Measurements from ENCODE around the gene CRK.
"Not testable (repeated sequence)": the region's sequence is repeated elsewhere in the genome, so short reads cannot be mapped to it uniquely, and the experiment has no call there.

Gene CRK

GRCh38 chr17:1387490-1388227 is 68.4 kb downstream of the CRK start:
- DNase-seq (ENCODE audit: low read depth), result not testable (repeated sequence)

- DNase-seq (ENCODE audit: low read depth), result not testable (repeated sequence)
Observed at GRCh38 chr17:1386675-1387190, 69.3 kb downstream of the CRK start.

GRCh38 chr17:1386265-1386664 is 69.8 kb downstream of the CRK start:
- DNase-seq (ENCODE audit: low read depth), result no peak

- DNase-seq (ENCODE audit: low read depth), result no peak
Observed at GRCh38 chr17:1385861-1386260, 70.2 kb downstream of the CRK start.

GRCh38 chr17:1384905-1385435 is 71.1 kb downstream of the CRK start:
- no peak for DNase-seq (ENCODE audit: low read depth)

- DNase-seq (ENCODE audit: low read depth), result no peak
Observed at GRCh38 chr17:1379930-1380313, 76.1 kb downstream of the CRK start.

- DNase-seq (ENCODE audit: low read depth), result no peak
Observed at GRCh38 chr17:1379208-1379929, 76.7 kb downstream of the CRK start.

GRCh38 chr17:1378476-1378860 is 77.6 kb downstream of the CRK start:
- not testable (repeated sequence) for DNase-seq (ENCODE audit: low read depth)

GRCh38 chr17:1377334-1377733 is 78.7 kb downstream of the CRK start:
- DNase-seq (ENCODE audit: low read depth), result no peak

GRCh38 chr17:1376061-1376460 is 80.0 kb downstream of the CRK start:
- no peak for DNase-seq (ENCODE audit: low read depth)

- no peak for DNase-seq (ENCODE audit: low read depth)
Observed at GRCh38 chr17:1375615-1376014, 80.4 kb downstream of the CRK start.

GRCh38 chr17:1374431-1375177 is 81.4 kb downstream of the CRK start:
- no peak for DNase-seq (ENCODE audit: low read depth)

GRCh38 chr17:1373707-1374237 is 82.3 kb downstream of the CRK start:
- DNase-seq (ENCODE audit: low read depth), result no peak

- no peak for DNase-seq (ENCODE audit: low read depth)
Observed at GRCh38 chr17:1372618-1373017, 83.4 kb downstream of the CRK start.

GRCh38 chr17:1371893-1372590 is 84.0 kb downstream of the CRK start:
- no peak for DNase-seq (ENCODE audit: low read depth)
